ENCODE results near the gene SEZ6L. TPM values are rescaled to one million over a fixed set of nuclear protein-coding genes. Genes with fewer than 3 reads are reported as not detected.

SEZ6L gene
- total and polyA plus RNA-seq, 10 donors, result 0.02 to 0.72 (median 0.30) TPM; not detected in 2

- no peaks in the 10 kb centered on the region for H3K36me3 ChIP-seq
- H3K4me3 ChIP-seq, result no peak overlapping the region
- TF ChIP-seq CTCF (IDR thresholded peaks at IDR 0.05 in 8 of 11, conservative IDR thresholded peaks at IDR 0.05 in 3 of 11) (no peak), POLR2AphosphoS5 (IDR thresholded peaks at IDR 0.05) (no peak), POLR2A (IDR thresholded peaks at IDR 0.05) (no peak)
- whole genome bisulfite sequencing, 5 donors, result 67 to 100% (median 88%) methylated on average over 2 of the region's 2 CpGs
- no peak overlapping the region for H3K27ac ChIP-seq
- intact Hi-C loops (cut with DNase I; ENCODE audit: low total_unique reads), result no loop called here
- peaks cover 0 to 43% (median 0%) of the 10 kb centered on the region in 7 donors for H3K27me3 ChIP-seq (replicated peaks in 1 of 7)
- H3K4me1 ChIP-seq, result no peaks in the 10 kb centered on the region
- no peak for DNase-seq
- peaks cover 0 to 11% (median 0%) of the 10 kb centered on the region in 8 donors for H3K9me3 ChIP-seq
These were observed 15.9 kb downstream of the SEZ6L start for GRCh38 chr22:26185190-26185589.

- TF ChIP-seq CTCF (IDR thresholded peaks at IDR 0.05 in 8 of 11, conservative IDR thresholded peaks at IDR 0.05 in 3 of 11) (no peak), POLR2A (IDR thresholded peaks at IDR 0.05) (no peak), POLR2AphosphoS5 (IDR thresholded peaks at IDR 0.05) (no peak)
- Histone ChIP-seq H3K27me3 (replicated peaks in 1 of 7) (peaks cover 0 to 41% (median 0%) of the 10 kb centered on the region in 7 donors), H3K27ac (no peak overlapping the region), H3K9me3 (peaks cover 0 to 11% (median 0%) of the 10 kb centered on the region in 8 donors), H3K36me3 (no peaks in the 10 kb centered on the region), H3K4me1 (no peaks in the 10 kb centered on the region), H3K4me3 (no peak overlapping the region)
- intact Hi-C loops (cut with DNase I; ENCODE audit: low total_unique reads), result no loop called here
- no peak for DNase-seq
- WGBS, 5 donors, result 65 to 87% (median 80%) methylated on average over 4 of the region's 4 CpGs
These were observed 19.1 kb downstream of the SEZ6L start for GRCh38 chr22:26188341-26188740.

- no peak for DNase-seq
- TF ChIP-seq CTCF (IDR thresholded peaks at IDR 0.05 in 8 of 11, conservative IDR thresholded peaks at IDR 0.05 in 3 of 11) (no peak), POLR2A (IDR thresholded peaks at IDR 0.05) (no peak), POLR2AphosphoS5 (IDR thresholded peaks at IDR 0.05) (no peak)
- no peaks in the 10 kb centered on the region for H3K36me3 ChIP-seq
- no peak overlapping the region for H3K27ac ChIP-seq
- no peaks in the 10 kb centered on the region for H3K4me1 ChIP-seq
- H3K4me3 ChIP-seq, result no peak overlapping the region
- peaks cover 0 to 19% (median 0%) of the 10 kb centered on the region in 7 donors for H3K27me3 ChIP-seq (replicated peaks in 1 of 7)
- H3K9me3 ChIP-seq, result no peaks in the 10 kb centered on the region
- 65 to 75% (median 70%) methylated on average over 3 of the region's 3 CpGs for WGBS, 5 donors
- intact Hi-C loops (cut with DNase I; ENCODE audit: low total_unique reads), result no loop called here
These were observed 25.1 kb downstream of the SEZ6L start for GRCh38 chr22:26194313-26194712.

- peaks cover 0 to 23% (median 0%) of the 10 kb centered on the region in 7 donors for H3K27me3 ChIP-seq (replicated peaks in 1 of 7)
- 70 to 91% (median 71%) methylated on average over 2 of the region's 2 CpGs for WGBS, 5 donors
- H3K9me3 ChIP-seq, result no peaks in the 10 kb centered on the region
- no peaks in the 10 kb centered on the region for H3K4me1 ChIP-seq
- H3K36me3 ChIP-seq, result no peaks in the 10 kb centered on the region
- no peak overlapping the region for H3K27ac ChIP-seq
- intact Hi-C loops (cut with DNase I; ENCODE audit: low total_unique reads), result no loop called here
- DNase-seq, result no peak
- no peak overlapping the region for H3K4me3 ChIP-seq
- TF ChIP-seq POLR2A (IDR thresholded peaks at IDR 0.05), result no peak
- no peak for TF ChIP-seq POLR2AphosphoS5 (IDR thresholded peaks at IDR 0.05)
- no peak for TF ChIP-seq CTCF (IDR thresholded peaks at IDR 0.05 in 8 of 11, conservative IDR thresholded peaks at IDR 0.05 in 3 of 11)
These were observed 25.6 kb downstream of the SEZ6L start for GRCh38 chr22:26194877-26195276.

Measured in spleen (tissue), 11 donors.